ENCODE results near the gene PTPRE. TPM values are rescaled to one million over a fixed set of nuclear protein-coding genes. Genes with fewer than 3 reads are reported as not detected.

PTPRE gene
- total RNA-seq, 1 experiment from 2014 or later: 0.70 TPM

DNA sequence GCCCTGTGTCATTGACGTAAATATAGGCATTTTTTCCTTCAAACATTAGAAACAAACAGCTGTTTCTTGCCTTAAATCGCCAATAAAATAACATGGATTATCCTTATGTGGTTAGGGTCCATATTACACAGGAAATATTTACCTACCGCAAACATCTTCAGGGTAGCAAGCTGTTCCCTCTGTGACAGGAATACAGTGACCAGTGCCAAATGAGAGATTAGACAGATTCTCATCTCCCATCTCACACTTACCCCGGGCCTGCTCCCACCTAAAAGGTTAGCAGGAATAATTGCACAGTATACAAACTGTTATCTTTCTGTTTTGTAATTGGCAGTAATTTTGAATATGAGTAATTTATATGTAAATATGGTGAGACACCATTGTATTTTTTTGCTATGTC is 202.8 kb downstream of the PTPRE start:
- WGBS (ENCODE audit: extremely low coverage, insufficient read length, low lambda C conversion rate): no CpG with 5 or more reads among the region's 4 CpGs
- Histone ChIP-seq H3K23me2 (ENCODE audit: insufficient read length, low read depth, low read length, poor library complexity, severe bottlenecking) (peaks cover 2% of the 10 kb centered on the region), H2AFZ (ENCODE audit: low read length) (no peak overlapping the region), H3K14ac (ENCODE audit: insufficient read depth, low read length) (no peak overlapping the region), H2BK120ac (ENCODE audit: low read depth, low read length, poor library complexity, severe bottlenecking) (no peak overlapping the region), H2BK20ac (ENCODE audit: low read depth, low read length, poor library complexity, severe bottlenecking) (no peak overlapping the region), H4K5ac (ENCODE audit: insufficient read length, low read depth, low read length) (no peak overlapping the region), H2BK5ac (ENCODE audit: insufficient read length, low read length) (no peak overlapping the region), H3K79me2 (ENCODE audit: insufficient read depth, low read length) (no peaks in the 10 kb centered on the region), H3K27ac (ENCODE audit: insufficient read length, low read depth, low read length) (no peak overlapping the region), H3K4me1 (ENCODE audit: insufficient read depth, low read length) (no peaks in the 10 kb centered on the region), H2BK12ac (ENCODE audit: insufficient read length, low read depth, low read length) (no peak overlapping the region), H4K20me1 (ENCODE audit: control insufficient read depth, insufficient read depth, insufficient read length) (no peaks in the 10 kb centered on the region), H2AK5ac (ENCODE audit: insufficient read length, low read length) (no peak overlapping the region), H4K8ac (replicated peaks; ENCODE audit: insufficient read length, low read depth, low read length) (no peak overlapping the region), H2BK15ac (ENCODE audit: low read depth, low read length) (no peak overlapping the region), H3K9ac (ENCODE audit: extremely low read depth, insufficient read length, low read length) (no peak overlapping the region), H3K27me3 (ENCODE audit: insufficient read depth, low read length) (no peaks in the 10 kb centered on the region), H3K4me2 (ENCODE audit: insufficient read depth, insufficient read length, low read length) (no peak overlapping the region), H3K9me3 (ENCODE audit: control insufficient read depth, low read depth, low read length) (no peaks in the 10 kb centered on the region), H4K91ac (ENCODE audit: insufficient read length, low read depth, low read length) (no peak overlapping the region), H3K18ac (ENCODE audit: insufficient read length, low read depth, low read length) (no peak overlapping the region), H3K56ac (ENCODE audit: insufficient read length, low read depth, low read length) (no peak overlapping the region), H3K23ac (ENCODE audit: insufficient read length, low read depth, low read length) (no peak overlapping the region), H3T11ph (ENCODE audit: low read length) (no peak overlapping the region), H3K79me1 (ENCODE audit: insufficient read depth, low read depth, low read length, poor library complexity, severe bottlenecking) (no peaks in the 10 kb centered on the region), H3K4ac (ENCODE audit: low read depth, low read length) (no peak overlapping the region)
- TF ChIP-seq CTCF (conservative IDR thresholded peaks at IDR 0.05): no peak
- Mint-ChIP-seq H3K27ac (no peak overlapping the region), H3K4me3 (no peak overlapping the region), H3K4me1 (no peaks in the 10 kb centered on the region), H3K27me3 (ENCODE audit: low read depth) (no peaks in the 10 kb centered on the region), H3K36me3 (ENCODE audit: insufficient read depth in 1 of 3, low read depth in 3 of 3) (peaks cover 32 to 49% (median 38%) of the 10 kb centered on the region in 3 experiments), H3K9me3 (no peaks in the 10 kb centered on the region)
- no peak for DNase-seq

Data from H9 (cell line).